Right lobe of liver (tissue), 4 donors: ENCODE measurements around the gene DTNB.

Experiments
- CTCF ChIP-seq, 4 donors: fragments of 200-600 bp in 3 of 4; fragments of 450-650 bp in 1 of 4; IDR thresholded peaks; one replicate each; pipeline versions ENCODE4 v1.5.1 to v1.8.0; 2016 to 2022; ENCODE audit warnings: antibody characterized with exemption in 4 of 4, mild to moderate bottlenecking in 2 of 4
- POLR2A ChIP-seq: fragments of 450-650 bp; IDR thresholded peaks from one replicate; pipeline ENCODE4 v1.6.1; 2017; ENCODE audit warnings: antibody characterized with exemption, mild to moderate bottlenecking
- donor health status: DM: no; HTN: no; CAD: no.
- donor health status: DM: no; HTN: no; CAD: no.
- donor health status: DM: no; HTN: yes; CAD: no.

GRCh38 chr2:25664965-25665307 is 8.4 kb downstream of the DTNB start:
- TF ChIP-seq CTCF (IDR thresholded peaks at IDR 0.05) (no peak), POLR2A (no peak)
